Endodermal cell (in vitro differentiated cells): ENCODE measurements around the gene ZNF197. TPM values are rescaled to one million over a fixed set of nuclear protein-coding genes. Genes with fewer than 3 reads are reported as not detected.
A peak's percentile ranks its signal among the peaks of the same experiment; 100 is the strongest.
"Not testable (repeated sequence)": the region's sequence is repeated elsewhere in the genome, so short reads cannot be mapped to it uniquely, and the experiment has no call there.

Experiments used
- DNase-seq: peaks from one replicate; pipeline ENCODE4 v3.0.0-alpha.2; 2017
- H3K27ac ChIP-seq: 2 replicates; pipeline ENCODE4 v1.5.1; 2013; ENCODE audit warnings: mild to moderate bottlenecking, low read depth, low read length, moderate library complexity
- H3K27me3 ChIP-seq: 2 replicates; pipeline ENCODE4 v1.6.1; 2013; ENCODE audit warnings: mild to moderate bottlenecking, low read length, moderate library complexity; ENCODE audit not compliant: insufficient read depth, control insufficient read depth, poor library complexity, severe bottlenecking
- H3K36me3 ChIP-seq: 2 replicates; pipeline ENCODE4 v1.7.0; 2013; ENCODE audit warnings: mild to moderate bottlenecking, low read length, moderate library complexity; ENCODE audit not compliant: control insufficient read depth, insufficient read depth
- H3K4me1 ChIP-seq: one replicate; pipeline ENCODE4 v1.7.0; 2013; ENCODE audit warnings: low read length; ENCODE audit not compliant: control insufficient read depth, insufficient read depth
- H3K4me3 ChIP-seq: 2 replicates; pipeline ENCODE4 v1.5.1; 2013; ENCODE audit warnings: mild to moderate bottlenecking, low read length, moderate library complexity
- H3K9ac ChIP-seq: 2 replicates; pipeline ENCODE4 v1.6.1; 2013; ENCODE audit warnings: mild to moderate bottlenecking, low read length, moderate library complexity; ENCODE audit not compliant: poor library complexity, severe bottlenecking; ENCODE audit errors: extremely low read depth
- H3K9me3 ChIP-seq: 2 replicates; pipeline ENCODE4 v1.6.1; 2013; ENCODE audit warnings: mild to moderate bottlenecking, low read length, moderate library complexity; ENCODE audit not compliant: control insufficient read depth
- H3K27ac Mint-ChIP-seq: 2 replicates; pipeline ENCODE4 v1.8.0; 2020; ENCODE audit warnings: mixed read lengths
- H3K27me3 Mint-ChIP-seq: 2 replicates; pipeline ENCODE4 v1.8.0; 2021; ENCODE audit warnings: mild to moderate bottlenecking, mixed read lengths; ENCODE audit not compliant: insufficient read depth
- H3K36me3 Mint-ChIP-seq: 2 replicates; pipeline ENCODE4 v1.8.0; 2020; ENCODE audit warnings: low read depth, mixed read lengths
- H3K4me1 Mint-ChIP-seq: 2 replicates; pipeline ENCODE4 v1.8.0; 2020; ENCODE audit warnings: mixed read lengths
- H3K4me3 Mint-ChIP-seq: 2 replicates; pipeline ENCODE4 v1.8.0; 2020; ENCODE audit warnings: mild to moderate bottlenecking, moderate library complexity, mixed read lengths
- H3K9me3 Mint-ChIP-seq: 2 replicates; pipeline ENCODE4 v1.8.0; 2020; ENCODE audit warnings: mild to moderate bottlenecking, mixed read lengths
- CTCF ChIP-seq: fragments of 200-600 bp; sonication (generic); conservative IDR thresholded peaks from 2 replicates; pipeline ENCODE4 v1.5.0; 2021; ENCODE audit warnings: antibody characterized with exemption, mild to moderate bottlenecking
- WGBS, 2 experiments: methylation state at CpG; one replicate each; pipeline versions ENCODE4 v1.1.5 to v1.1.7; 2013; ENCODE audit warnings: missing lambda C conversion rate in 2 of 2, mixed read lengths in 1 of 2; ENCODE audit not compliant: insufficient coverage in 1 of 2, insufficient read length in 1 of 2; 5-methylcytosine and 5-hydroxymethylcytosine counted together
- long read RNA-seq, 4 experiments: library from polyadenylated mRNA in 2 of 4; library from RNA in 1 of 4; library from capped mRNA in 1 of 4; stranded (forward) in 3 of 4; unstranded in 1 of 4; transcript quantifications; one replicate each; pipeline ENCODE4 v2.0.0, GENCODE V29; 2020 to 2021; ENCODE audit warnings: inconsistent platforms in 1 of 4
- polyA plus RNA-seq, 2 experiments: library from polyadenylated mRNA; stranded (reverse); fragments of 50-300 nt; gene quantifications; one replicate each; pipeline ENCODE4 v1.2.3, GENCODE V29; 2013
- total RNA-seq, 2 donors: library from RNA; stranded (reverse); fragmentation: NEBNext Ultra II Directional in 1 of 2; extraction: Animal tissue kit (Norgen Biotek cat#: 25700) in 1 of 2; gene quantifications; 2 replicates in 1 of 2; 3 replicates in 1 of 2; pipeline ENCODE4 v1.2.1, GENCODE V29; 2021

ZNF197 gene
- 10 to 100 TPM; 22.7 to 31.9 TPM for total RNA-seq
- polyA plus RNA-seq (2013, experiment 1 of 2), result 33.3 TPM
- 34.1 TPM for polyA plus RNA-seq (2013, experiment 2 of 2)
- long read RNA-seq, experiment 1, full-length matches to known transcripts, result 5 of 16 reads
- long read RNA-seq, experiment 1, partial matches to known transcripts, result 1 of 16 reads
- long read RNA-seq, experiment 1, other reads (novel, unspliced or antisense), result 10 of 16 reads
- long read RNA-seq, experiment 2, partial matches to known transcripts, result 1 of 28 reads
- long read RNA-seq, experiment 2, other reads (novel, unspliced or antisense), result 22 of 28 reads
- long read RNA-seq, experiment 3, transcript ZNF197-202 (6 exons, 3,275 nt), result major isoform, 14 of 52 reads
- long read RNA-seq, experiment 3, partial matches to known transcripts, result 1 of 52 reads
- long read RNA-seq, experiment 3, other reads (novel, unspliced or antisense), result 33 of 52 reads
- long read RNA-seq, experiment 4, partial matches to known transcripts, result 0 of 4 reads
- long read RNA-seq, experiment 4, other reads (novel, unspliced or antisense), result 4 of 4 reads

GRCh38 chr3:44624749-44625480, at the start of gene ZNF197:
Gene ZNF197, plus strand, starts transcription at chr3:44625036. Its CDS starts 4,119 bp downstream, at chr3:44629155.
- Mint-ChIP-seq H3K4me1 (peaks cover 4% of the 10 kb centered on the region), H3K27ac (peak within 1 kb of the TSS; percentile 96), H3K36me3 (peaks cover 13% of the 10 kb centered on the region), H3K27me3 (no peaks in the 10 kb centered on the region), H3K9me3 (no peaks in the 10 kb centered on the region), H3K4me3 (peak within 1 kb of the TSS; percentile 89)
- Histone ChIP-seq H3K27me3 (no peaks in the 10 kb centered on the region), H3K9me3 (no peaks in the 10 kb centered on the region), H3K9ac (peak within 1 kb of the TSS; percentile 77), H3K4me3 (peak within 1 kb of the TSS; percentile 98), H3K27ac (peak within 1 kb of the TSS; percentile 87), H3K36me3 (peaks cover 11% of the 10 kb centered on the region), H3K4me1 (peaks cover 2% of the 10 kb centered on the region)
- WGBS, 2 experiments, result 0 to 2% methylated on average over 11 to 47 of the region's 47 CpGs
- DNase-seq, result peak; percentile 96
- peak; percentile 44 for TF ChIP-seq CTCF

- Histone ChIP-seq H3K9ac (no peak overlapping the region), H3K4me1 (no peaks in the 10 kb centered on the region)
- H3K9me3 Mint-ChIP-seq, result peaks cover 11% of the 10 kb centered on the region
Observed at GRCh38 chr3:44576613-44577012, 48.2 kb upstream of the ZNF197 start.

GRCh38 chr3:44577354-44577952, 47.4 kb upstream of the ZNF197 start:
- not testable (repeated sequence) for H3K4me3 ChIP-seq, H3K4me1 ChIP-seq, H3K4me3 Mint-ChIP-seq, DNase-seq, H3K27ac ChIP-seq, H3K27me3 ChIP-seq, H3K9me3 Mint-ChIP-seq, H3K27ac Mint-ChIP-seq, H3K36me3 ChIP-seq, H3K9ac ChIP-seq, H3K4me1 Mint-ChIP-seq, H3K9me3 ChIP-seq
- Mint-ChIP-seq H3K36me3 (peaks cover 63% of the 10 kb centered on the region), H3K27me3 (peaks cover 24% of the 10 kb centered on the region)
- 93% methylated on average over 11 of the region's 11 CpGs; no CpG with 5 or more reads in 1 of the 2 experiments for WGBS, 2 experiments

More at GRCh38 chr3:44576613-44577012, 48.2 kb upstream of the ZNF197 start:
- H3K27ac ChIP-seq, result no peak overlapping the region
- no peaks in the 10 kb centered on the region for H3K4me1 Mint-ChIP-seq
- no peak overlapping the region for H3K4me3 ChIP-seq
- peaks cover 4% of the 10 kb centered on the region for H3K36me3 ChIP-seq
- H3K27ac Mint-ChIP-seq, result no peak overlapping the region
- H3K36me3 Mint-ChIP-seq, result peaks cover 68% of the 10 kb centered on the region
- DNase-seq, result no peak
- no peak for TF ChIP-seq CTCF
- no peaks in the 10 kb centered on the region for H3K9me3 ChIP-seq
- H3K4me3 Mint-ChIP-seq, result no peak overlapping the region
- H3K27me3 ChIP-seq, result no peaks in the 10 kb centered on the region
- peaks cover 17% of the 10 kb centered on the region for H3K27me3 Mint-ChIP-seq

GRCh38 chr3:44578316-44578715, 46.5 kb upstream of the ZNF197 start:
- H3K27ac ChIP-seq, H3K9me3 ChIP-seq, H3K27ac Mint-ChIP-seq, H3K4me3 ChIP-seq, H3K9me3 Mint-ChIP-seq, H3K4me3 Mint-ChIP-seq, H3K4me1 Mint-ChIP-seq, H3K4me1 ChIP-seq, H3K36me3 ChIP-seq, H3K27me3 ChIP-seq, DNase-seq, H3K9ac ChIP-seq: not testable (repeated sequence)
- whole genome bisulfite sequencing, 2 experiments, result 92 to 96% methylated on average over 13 to 22 of the region's 22 CpGs
- H3K36me3 Mint-ChIP-seq, result peaks cover 54% of the 10 kb centered on the region
- H3K27me3 Mint-ChIP-seq, result peaks cover 24% of the 10 kb centered on the region

- 95 to 96% methylated on average over 28 to 37 of the region's 37 CpGs for WGBS, 2 experiments
- not testable (repeated sequence) for H3K4me3 Mint-ChIP-seq, H3K27ac ChIP-seq
Observed at GRCh38 chr3:44578924-44579515, 45.8 kb upstream of the ZNF197 start.

More at GRCh38 chr3:44578924-44579515, 45.8 kb upstream of the ZNF197 start:
- Mint-ChIP-seq H3K36me3 (peaks cover 49% of the 10 kb centered on the region), H3K27me3 (peaks cover 24% of the 10 kb centered on the region)
- H3K9me3 ChIP-seq, H3K9me3 Mint-ChIP-seq, H3K4me1 ChIP-seq, H3K36me3 ChIP-seq, H3K27me3 ChIP-seq, H3K9ac ChIP-seq, H3K4me1 Mint-ChIP-seq, H3K27ac Mint-ChIP-seq, DNase-seq, H3K4me3 ChIP-seq: not testable (repeated sequence)
